GM10266 (cell line): ENCODE measurements around the gene ATAD3B.
"Not testable (repeated sequence)": the region's sequence is repeated elsewhere in the genome, so short reads cannot be mapped to it uniquely, and the experiment has no call there.

Source experiments
- DNase-seq: peaks from one replicate; pipeline ENCODE4 v3.0.0; 2012; ENCODE audit errors: extremely low spot score
- TF ChIP-seq, protein P1 (sequence below): IDR thresholded peaks from 2 replicates; pipeline ENCODE4 v1.5.1; 2012; ENCODE audit warnings: mild to moderate bottlenecking, low read depth; ENCODE audit not compliant: control insufficient read depth, insufficient read depth; ENCODE audit errors: missing control alignments

Gene ATAD3B

DNA sequence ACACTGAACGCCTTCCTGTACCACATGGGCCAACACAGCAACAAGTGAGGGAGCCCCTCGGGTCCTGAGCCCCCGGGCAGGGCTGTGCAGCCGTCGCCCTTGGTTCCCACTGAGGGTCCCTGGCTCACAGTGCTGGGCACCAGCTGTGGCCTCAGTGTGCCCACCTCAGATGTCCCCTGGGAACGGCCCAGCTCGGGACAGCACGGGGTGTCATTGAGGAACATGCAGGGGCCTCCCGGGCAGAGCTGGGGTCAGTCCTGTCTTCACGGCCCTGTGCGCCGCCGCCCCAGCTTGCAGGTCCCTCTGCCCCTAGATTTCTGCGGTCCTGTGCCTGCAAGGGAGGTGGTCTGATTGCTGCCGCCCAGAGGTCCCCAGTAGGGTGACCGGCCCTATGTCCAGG is 17.7 kb downstream of the ATAD3B start:
- TF ChIP-seq, protein P1, sequence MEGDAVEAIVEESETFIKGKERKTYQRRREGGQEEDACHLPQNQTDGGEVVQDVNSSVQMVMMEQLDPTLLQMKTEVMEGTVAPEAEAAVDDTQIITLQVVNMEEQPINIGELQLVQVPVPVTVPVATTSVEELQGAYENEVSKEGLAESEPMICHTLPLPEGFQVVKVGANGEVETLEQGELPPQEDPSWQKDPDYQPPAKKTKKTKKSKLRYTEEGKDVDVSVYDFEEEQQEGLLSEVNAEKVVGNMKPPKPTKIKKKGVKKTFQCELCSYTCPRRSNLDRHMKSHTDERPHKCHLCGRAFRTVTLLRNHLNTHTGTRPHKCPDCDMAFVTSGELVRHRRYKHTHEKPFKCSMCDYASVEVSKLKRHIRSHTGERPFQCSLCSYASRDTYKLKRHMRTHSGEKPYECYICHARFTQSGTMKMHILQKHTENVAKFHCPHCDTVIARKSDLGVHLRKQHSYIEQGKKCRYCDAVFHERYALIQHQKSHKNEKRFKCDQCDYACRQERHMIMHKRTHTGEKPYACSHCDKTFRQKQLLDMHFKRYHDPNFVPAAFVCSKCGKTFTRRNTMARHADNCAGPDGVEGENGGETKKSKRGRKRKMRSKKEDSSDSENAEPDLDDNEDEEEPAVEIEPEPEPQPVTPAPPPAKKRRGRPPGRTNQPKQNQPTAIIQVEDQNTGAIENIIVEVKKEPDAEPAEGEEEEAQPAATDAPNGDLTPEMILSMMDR, result no peak
- DNase-seq, result no peak

DNA sequence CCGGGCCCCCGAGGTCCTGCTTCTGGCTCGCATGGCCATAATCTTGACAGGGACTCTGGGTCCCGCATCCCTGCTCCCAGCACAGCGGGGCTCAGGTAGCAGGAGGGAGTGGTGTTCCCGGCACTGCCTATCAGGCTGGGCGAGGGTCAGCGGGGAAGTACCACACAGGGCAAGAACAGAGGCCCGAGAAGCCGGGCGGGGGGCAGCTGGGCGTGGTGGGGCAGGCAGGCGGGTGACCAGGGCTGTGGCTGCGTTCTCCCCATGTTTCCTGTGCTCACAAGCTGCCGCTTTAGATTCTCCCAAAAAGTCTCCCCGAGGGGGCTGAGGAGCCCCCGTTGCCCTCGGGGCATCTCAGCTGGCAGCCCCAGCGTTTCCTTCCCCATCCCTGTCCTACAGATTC is 18.3 kb downstream of the ATAD3B start:
- no peak for DNase-seq
- TF ChIP-seq, protein P1, result no peak

DNA sequence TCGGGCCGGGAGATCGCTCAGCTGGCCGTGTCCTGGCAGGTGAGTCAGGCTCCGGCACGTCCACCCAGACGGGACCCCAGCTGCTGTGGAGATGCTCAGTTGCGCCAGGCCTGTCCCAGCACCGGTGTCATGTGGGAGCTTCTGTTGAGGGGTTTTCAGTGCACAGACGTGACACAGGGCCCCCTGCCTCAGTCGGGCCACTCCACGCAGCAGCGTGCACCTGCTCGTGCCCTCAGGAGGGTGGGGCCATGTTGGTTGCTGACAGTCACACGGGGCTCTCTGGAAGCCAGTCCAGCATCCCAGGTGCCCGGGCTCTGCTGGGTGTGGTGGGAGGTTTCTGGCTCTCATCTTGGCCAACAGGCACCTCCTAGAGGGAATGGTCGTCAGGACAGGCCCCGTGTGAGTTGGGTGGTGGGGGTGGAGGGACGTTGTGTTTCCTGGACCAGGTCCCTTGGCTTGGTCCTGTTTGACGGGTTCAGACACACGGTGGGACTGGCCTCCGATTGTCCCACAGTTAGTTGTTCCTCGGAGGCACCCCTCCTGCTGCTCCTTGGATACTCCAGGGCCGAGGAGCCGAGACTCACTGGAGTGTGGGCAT is 19.2 kb downstream of the ATAD3B start:
- TF ChIP-seq, protein P1, result no peak
- no peak for DNase-seq

DNA sequence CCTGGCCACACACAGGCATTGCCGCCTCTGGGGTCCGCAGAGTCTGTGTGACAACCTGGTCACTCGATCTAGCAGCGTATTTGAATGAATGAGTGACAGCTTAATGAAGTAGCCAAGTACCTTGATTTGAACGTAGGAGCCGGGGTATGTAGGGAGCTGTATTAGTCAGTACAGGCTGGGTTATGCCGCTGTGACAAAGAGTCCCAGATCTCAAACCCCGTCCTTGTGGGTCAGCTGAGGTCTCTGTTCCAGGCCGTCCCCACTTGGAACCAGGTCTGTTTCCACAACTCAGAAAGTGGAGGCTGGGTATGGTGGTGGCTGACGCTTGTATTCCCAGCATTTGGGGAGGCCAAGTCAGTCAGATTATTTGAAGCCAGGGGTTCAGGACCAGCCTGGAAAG is 20.0 kb downstream of the ATAD3B start:
- TF ChIP-seq, protein P1, result no peak
- no peak for DNase-seq

DNA sequence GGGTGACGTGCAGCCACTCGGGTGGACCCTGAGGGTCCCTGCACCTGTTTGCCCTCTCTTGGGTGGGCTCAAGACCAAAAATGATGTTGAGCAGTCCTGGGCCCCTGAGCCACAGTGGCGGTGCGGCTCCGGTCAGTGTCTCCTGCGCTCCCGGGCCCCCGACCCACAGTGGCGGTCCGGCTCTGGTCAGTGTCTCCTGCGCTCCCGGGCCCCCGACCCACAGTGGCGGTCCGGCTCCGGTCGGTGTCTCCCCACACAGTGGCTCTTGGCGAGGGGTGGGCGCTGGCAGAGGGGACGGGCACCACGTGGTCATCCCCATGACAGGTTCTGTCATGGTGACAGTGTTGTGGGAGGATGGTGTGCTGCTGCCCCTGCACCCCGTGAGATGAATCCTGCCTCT is 22.7 kb downstream of the ATAD3B start:
- not testable (repeated sequence) for DNase-seq

DNA sequence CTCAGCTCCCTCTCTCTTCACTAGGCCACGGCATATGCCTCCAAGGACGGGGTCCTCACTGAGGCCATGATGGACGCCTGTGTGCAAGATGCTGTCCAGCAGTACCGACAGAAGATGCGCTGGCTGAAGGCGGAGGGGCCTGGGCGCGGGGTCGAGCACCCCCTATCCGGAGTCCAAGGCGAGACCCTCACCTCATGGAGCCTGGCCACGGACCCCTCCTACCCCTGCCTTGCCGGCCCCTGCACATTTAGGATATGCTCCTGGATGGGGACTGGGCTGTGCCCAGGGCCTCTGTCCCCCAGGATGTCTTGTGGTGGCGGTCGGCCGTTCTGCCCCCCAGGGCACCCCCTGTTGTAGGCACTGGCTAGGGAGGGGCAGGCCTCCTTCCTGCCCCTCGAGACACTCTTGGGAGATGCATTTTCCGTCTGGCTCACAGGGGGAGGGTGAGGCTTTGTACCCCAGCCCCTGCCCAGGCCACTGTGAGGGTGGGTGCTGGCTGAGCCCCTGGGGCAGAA is 24.0 kb downstream of the ATAD3B start:
- DNase-seq, result not testable (repeated sequence)

DNA sequence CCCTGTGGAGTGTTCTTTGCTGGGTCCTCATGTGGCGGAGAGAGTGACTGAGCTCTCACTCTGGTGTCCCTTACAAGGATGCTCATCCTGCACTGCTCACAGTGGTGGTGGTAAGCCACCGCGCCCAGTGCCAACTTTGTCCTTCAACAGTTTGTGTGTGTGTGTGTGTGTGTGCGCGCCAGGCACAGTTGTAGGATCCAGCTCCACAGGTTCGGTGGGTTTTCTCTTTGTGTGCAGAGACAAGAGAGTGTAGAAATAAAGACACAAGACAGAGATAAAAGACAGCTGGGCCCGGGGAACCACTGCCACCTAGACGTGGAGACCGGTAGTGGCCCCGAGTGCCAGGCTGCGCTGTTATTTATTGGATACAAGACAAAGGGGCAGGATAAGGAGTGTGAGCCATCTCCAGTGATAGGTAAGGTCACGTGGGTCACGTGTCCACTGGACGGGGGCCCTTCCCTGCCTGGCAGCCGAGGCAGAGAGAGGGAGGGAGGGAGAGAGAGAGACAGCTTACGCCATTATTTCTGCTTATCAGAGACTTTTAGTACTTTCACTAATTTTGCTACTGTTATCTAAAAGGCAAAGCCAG is 33.3 kb downstream of the ATAD3B start:
- peak; percentile 56 for DNase-seq
- TF ChIP-seq, protein P1, result peak; percentile 66

DNA sequence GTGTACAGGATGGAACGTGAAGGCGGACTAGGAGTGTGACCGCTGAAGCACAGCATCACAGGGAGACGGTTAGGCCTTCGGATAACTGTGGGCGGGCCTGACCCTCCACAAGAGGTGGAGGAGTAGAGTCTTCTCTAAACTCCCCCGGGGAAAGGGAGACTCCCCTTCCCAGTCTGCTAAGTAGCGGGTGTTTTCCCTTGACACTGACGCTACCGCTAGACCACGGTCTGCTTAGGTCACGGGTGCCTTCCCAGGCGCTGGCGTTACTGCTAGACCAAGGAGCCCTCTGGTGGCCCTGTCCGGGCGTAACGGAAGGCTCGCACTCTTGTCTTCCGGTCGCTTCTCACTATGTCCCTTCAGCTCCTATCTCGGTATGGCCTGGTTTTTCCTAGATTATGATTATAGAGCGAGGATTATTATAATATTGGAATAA is 33.8 kb downstream of the ATAD3B start:
- DNase-seq, result not testable (repeated sequence)
- TF ChIP-seq, protein P1, result peak; percentile 27

DNA sequence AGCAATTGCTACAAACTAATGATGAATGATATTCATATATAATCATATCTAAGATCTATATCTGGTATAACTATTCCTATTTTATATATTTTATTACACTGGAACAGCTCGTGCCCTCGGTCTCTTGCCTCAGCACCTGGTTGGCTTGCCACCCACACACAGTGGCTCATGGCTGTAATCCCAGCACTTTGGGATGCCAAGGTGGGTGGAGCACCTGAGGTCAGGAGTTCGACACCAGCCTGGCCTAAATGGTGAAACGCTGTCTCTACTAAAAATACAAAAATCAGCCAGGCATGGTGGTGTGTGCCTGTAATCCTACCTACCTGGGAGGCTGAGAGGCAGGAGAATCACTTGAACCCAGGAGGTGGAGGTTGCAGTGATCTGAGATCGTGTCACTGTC is 34.2 kb downstream of the ATAD3B start:
- not testable (repeated sequence) for DNase-seq
